Right ventricle myocardium inferior (tissue), 1 donor: ENCODE measurements around the gene GNG2. TPM values are rescaled to one million over a fixed set of nuclear protein-coding genes. Genes with fewer than 3 reads are reported as not detected.

Experiments used
- ATAC-seq: fragments of 200-7000 bp; cut with Tn5 transposase; one replicate; pipeline ENCODE4 v1.9.1; 2020; ENCODE audit warnings: mild to moderate bottlenecking, moderate library complexity
- DNase-seq: peaks from one replicate; pipeline ENCODE4 v3.0.0; 2021; ENCODE audit errors: missing footprints
- intact Hi-C: fragments of 100-400 bp; cut with DNase I; formaldehyde crosslinking; loops from one replicate; pipeline ENCODE4 v1.11.0; 2022
- total RNA-seq: library from RNA; stranded (reverse); fragmentation: NEBNext Ultra II Directional; extraction: Animal tissue kit (Norgen Biotek cat#: 25700); gene quantifications from one replicate; pipeline ENCODE4 v1.2.1, GENCODE V29; 2021
- donor health status: DM: no; HTN: yes; CAD: no; lungs with severe emphysema.

Gene GNG2
- total RNA-seq, 1 donor from 2014 or later: 15.5 TPM

GRCh38 chr14:52005625-52006024 lies 145.2 kb downstream of the GNG2 start:
- intact Hi-C loops: no loop called here
- ATAC-seq: no peak
- no peak for DNase-seq

DNA sequence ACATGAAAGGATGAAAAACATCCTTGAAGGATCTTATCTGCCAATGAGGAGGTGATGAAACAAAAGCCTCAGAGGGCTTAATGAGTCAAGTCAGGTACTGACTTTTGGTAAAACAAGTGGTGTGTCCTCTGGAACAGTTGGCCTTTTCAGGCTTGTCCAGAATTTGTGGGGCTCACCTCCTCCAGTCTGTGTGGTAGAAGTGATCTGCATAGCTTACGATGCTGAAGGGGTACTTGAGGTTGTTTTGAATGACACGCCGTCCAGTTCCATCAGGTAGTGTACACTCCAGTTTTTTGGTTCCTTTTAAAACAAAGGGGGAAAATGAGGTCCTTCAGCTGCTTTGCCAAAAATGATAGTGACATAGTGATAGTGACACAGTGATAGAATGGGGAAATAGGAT lies 145.9 kb downstream of the GNG2 start:
- DNase-seq (no peak), ATAC-seq (no peak)
- intact Hi-C loops: no loop called here

DNA sequence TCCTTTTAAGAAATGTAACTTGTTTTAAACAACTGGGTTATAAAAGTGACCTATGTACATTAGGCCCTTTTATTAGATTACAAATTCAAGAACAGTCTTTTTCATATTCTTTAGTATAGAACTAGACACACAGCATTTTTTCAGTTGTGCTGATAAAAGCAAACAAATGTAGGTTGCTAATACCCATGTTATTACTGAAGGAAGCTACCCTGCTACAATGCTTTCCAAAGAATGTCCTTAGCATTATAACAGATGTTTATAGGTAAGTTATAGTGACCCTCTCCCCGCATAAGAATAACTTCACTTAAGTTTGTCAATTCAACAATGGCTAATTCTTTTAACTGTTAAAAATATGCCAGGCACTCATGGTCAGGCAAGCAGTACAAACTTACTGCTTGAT lies 146.8 kb downstream of the GNG2 start:
- DNase-seq (no peak), ATAC-seq (no peak)
- intact Hi-C loops: no loop called here

DNA sequence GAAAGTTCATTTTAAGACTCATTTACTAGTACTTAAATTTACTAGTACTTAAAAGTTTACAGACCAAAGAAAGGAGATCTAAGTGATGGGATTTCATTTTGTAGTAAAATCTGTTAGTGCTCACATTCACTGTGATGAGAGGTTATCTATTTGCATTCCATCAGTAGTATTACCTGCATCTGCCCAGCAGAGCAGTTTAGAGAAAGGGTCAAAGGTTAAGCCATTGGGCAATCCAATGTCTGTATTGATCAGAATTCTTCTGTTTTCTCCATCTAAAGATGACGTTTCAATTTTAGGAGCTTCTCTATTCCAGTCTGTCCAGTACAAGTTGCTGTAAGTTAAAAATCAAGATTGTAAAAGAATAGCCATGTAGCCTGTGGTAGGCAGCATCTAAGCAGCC lies 147.2 kb downstream of the GNG2 start:
- DNase-seq: no peak
- intact Hi-C loops: no loop called here
- ATAC-seq: no peak

DNA sequence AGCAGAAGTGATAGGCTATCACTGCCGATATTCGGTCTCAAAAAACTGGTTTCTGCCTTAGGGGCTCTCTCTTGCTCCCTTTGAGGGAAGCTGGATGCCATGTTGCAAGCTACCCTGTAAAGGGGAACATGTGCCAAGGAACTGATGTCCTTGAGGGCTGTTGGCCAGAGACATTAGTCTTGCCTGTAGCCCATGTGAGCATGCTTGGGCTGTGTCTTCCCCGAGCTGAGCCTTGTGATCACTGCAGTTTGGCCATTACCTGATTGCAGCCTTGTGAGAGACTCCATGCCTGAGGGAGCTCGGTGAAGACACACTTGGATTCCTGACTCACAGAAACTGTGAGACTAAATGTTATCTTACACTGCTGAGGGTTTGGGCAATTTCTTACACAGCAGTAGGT lies 147.7 kb downstream of the GNG2 start:
- intact Hi-C loops: no loop called here
- ATAC-seq (no peak), DNase-seq (no peak)

DNA sequence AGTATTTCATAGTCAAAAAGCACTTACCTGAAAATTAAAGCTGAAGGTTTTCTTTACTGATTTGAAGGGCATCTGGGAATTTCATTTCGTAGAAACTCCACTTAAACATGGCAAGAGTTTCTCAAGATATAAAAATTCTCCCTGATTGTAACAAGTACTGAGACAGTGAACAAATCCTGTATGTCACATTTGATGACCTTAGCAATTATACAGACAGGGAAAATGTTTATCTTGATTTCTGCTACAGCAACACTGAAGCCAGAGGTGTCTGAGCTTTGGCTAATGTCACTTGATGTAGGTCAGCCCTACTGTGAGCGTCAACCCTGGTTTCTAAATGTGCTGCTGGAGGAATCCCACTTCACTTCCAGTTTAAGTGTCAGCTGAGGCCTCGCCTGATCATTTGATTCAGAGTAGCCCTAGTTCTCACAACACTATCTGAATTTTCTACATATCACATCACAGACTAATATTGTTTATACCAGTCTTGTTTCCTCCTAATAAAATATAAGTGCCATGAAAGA lies 149.8 kb downstream of the GNG2 start:
- ATAC-seq (peak; percentile 9), DNase-seq (no peak)
- intact Hi-C loops: no loop called here

GRCh38 chr14:52011523-52011922 lies 151.1 kb downstream of the GNG2 start:
- intact Hi-C loops: no loop called here
- no peak for ATAC-seq

GRCh38 chr14:52012635-52013034 lies 152.2 kb downstream of the GNG2 start:
- no peak for DNase-seq
- intact Hi-C loops: no loop called here
- ATAC-seq: peak; percentile 78

More at GRCh38 chr14:52011523-52011922, 151.1 kb downstream of the GNG2 start:
- no peak for DNase-seq

GRCh38 chr14:52013984-52014600 lies 153.7 kb downstream of the GNG2 start:
- peak; percentile 72 for DNase-seq
- intact Hi-C loops: loop anchor here (2.0 kb wide), 1 partner anchor 55 kb away; the partner anchor contains the start of gene NID2
- ATAC-seq: peak; percentile 53

GRCh38 chr14:52014601-52015267 lies 154.3 kb downstream of the GNG2 start:
- ATAC-seq: peak; percentile 62
- peak; percentile 70 for DNase-seq
- intact Hi-C loops: loop anchor here (2.0 kb wide), 1 partner anchor 54 kb away; the partner anchor contains the start of gene NID2

- DNase-seq: no peak
- ATAC-seq: peak; percentile 23
Observed at GRCh38 chr14:52015411-52016030, 155.1 kb downstream of the GNG2 start.

GRCh38 chr14:52018252-52018651 lies 157.8 kb downstream of the GNG2 start:
- ATAC-seq (no peak), DNase-seq (no peak)
- intact Hi-C loops: no loop called here

More at GRCh38 chr14:52015411-52016030, 155.1 kb downstream of the GNG2 start:
- intact Hi-C loops: loop anchor here (2.0 kb wide), 1 partner anchor 53 kb away; the partner anchor contains the start of gene NID2

DNA sequence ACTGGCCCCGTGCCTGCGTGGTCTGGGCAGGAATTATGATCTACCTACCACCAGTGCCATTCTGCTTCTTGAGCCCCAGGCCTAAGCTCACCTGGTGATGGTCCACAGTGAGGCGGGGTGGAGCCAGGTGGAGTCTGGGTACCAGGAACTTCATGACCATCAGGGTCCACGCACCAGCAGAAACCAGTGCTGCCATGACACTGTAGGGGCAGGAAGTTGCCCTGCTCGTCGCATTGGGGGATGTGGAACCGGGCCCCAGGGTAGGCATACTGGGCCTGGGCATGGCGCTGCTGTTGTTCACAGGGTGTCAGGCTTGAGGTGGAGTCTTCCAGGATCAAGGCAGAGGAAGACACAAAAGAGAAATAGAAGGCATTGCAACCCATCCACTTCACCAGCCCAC lies 158.6 kb downstream of the GNG2 start:
- DNase-seq: no peak
- no peak for ATAC-seq
- intact Hi-C loops: no loop called here

Other genes with a start within 250 kb of the GNG2 start
- gene FRMD6, start 208.7 kb upstream of the GNG2 start, total RNA-seq: 8.9 TPM
- gene RTRAF, start 128.9 kb downstream of the GNG2 start, total RNA-seq: 276 TPM
- 41.8 TPM for gene NID2, start 208.4 kb downstream of the GNG2 start, total RNA-seq